ENCODE measurements around the gene EHD2.

DNA sequence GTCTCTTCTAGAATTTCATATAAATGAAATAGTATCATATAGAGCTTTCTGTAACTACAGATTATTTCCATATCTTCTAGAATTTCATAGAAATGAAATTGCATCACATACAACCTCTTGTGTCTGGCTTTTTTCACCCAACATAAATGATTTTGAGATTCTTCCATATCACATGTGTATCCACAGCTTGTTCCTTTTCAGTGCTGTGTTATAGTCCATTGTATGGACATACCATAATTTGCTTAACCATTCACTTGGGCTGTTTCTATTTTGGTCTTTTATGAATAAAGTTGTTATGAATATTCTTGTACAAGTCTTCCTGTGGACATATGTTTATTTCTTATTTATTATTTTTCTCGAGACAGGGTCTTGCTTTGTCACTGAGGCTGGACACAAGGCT, 79.4 kb downstream of the EHD2 start:
- TF ChIP-seq, protein P1, sequence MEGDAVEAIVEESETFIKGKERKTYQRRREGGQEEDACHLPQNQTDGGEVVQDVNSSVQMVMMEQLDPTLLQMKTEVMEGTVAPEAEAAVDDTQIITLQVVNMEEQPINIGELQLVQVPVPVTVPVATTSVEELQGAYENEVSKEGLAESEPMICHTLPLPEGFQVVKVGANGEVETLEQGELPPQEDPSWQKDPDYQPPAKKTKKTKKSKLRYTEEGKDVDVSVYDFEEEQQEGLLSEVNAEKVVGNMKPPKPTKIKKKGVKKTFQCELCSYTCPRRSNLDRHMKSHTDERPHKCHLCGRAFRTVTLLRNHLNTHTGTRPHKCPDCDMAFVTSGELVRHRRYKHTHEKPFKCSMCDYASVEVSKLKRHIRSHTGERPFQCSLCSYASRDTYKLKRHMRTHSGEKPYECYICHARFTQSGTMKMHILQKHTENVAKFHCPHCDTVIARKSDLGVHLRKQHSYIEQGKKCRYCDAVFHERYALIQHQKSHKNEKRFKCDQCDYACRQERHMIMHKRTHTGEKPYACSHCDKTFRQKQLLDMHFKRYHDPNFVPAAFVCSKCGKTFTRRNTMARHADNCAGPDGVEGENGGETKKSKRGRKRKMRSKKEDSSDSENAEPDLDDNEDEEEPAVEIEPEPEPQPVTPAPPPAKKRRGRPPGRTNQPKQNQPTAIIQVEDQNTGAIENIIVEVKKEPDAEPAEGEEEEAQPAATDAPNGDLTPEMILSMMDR (IDR thresholded peaks at IDR 0.05; ENCODE audit: borderline replicate concordance, extremely low read depth, low read length, poor library complexity, severe bottlenecking): no peak
- no peak for TF ChIP-seq EZH2 (IDR thresholded peaks at IDR 0.05; ENCODE audit: borderline replicate concordance, low read depth, low read length, severe bottlenecking)

Measured in DND-41 (cell line).